Panc1 (cell line): Measurements from ENCODE around the gene MAP6.

ENCODE experiments used
- POLR2AphosphoS5 ChIP-seq: IDR thresholded peaks from 2 replicates; pipeline ENCODE4 v1.6.1; 2012; ENCODE audit warnings: mild to moderate bottlenecking, low read depth, low read length, moderate library complexity
- TCF7L2 ChIP-seq: IDR thresholded peaks from 2 replicates; pipeline ENCODE4 v1.6.1; 2011; ENCODE audit warnings: mild to moderate bottlenecking, low read depth, low read length, inconsistent platforms
- TF ChIP-seq, protein P1 (sequence below): fragments of 450-650 bp; IDR thresholded peaks from 2 replicates; pipeline ENCODE4 v1.5.1; 2017; ENCODE audit warnings: mild to moderate bottlenecking
- TF ChIP-seq, protein P2 (sequence below), 2 experiments: IDR thresholded peaks; 2 replicates each; pipeline ENCODE4 v1.6.1; 2011 to 2012; ENCODE audit warnings: low read depth in 2 of 2, control low read depth in 1 of 2, low read length in 1 of 2, mild to moderate bottlenecking in 1 of 2, moderate library complexity in 1 of 2; ENCODE audit not compliant: insufficient read depth in 1 of 2

DNA sequence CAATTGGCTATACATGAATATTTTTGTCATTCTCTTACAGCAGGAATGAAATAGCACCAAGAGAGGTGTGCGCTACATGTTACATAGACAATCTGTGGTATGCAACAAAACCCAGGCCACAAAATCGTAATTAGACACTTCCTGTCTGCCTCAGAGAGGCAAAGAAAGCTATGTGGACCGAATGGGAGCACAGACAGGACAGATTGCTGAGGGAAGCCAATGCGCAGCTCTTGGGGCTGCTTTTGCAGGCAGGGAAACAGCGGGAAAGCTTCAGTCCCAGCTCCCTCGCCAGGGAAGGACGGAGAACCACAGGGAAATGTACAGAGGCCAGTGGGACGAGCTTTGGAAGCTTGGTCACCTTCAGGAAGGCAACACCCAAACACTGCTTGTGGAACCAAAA lies 65.9 kb downstream of the MAP6 start:
- TF ChIP-seq POLR2AphosphoS5 (no peak), TCF7L2 (no peak)
- TF ChIP-seq, protein P1, sequence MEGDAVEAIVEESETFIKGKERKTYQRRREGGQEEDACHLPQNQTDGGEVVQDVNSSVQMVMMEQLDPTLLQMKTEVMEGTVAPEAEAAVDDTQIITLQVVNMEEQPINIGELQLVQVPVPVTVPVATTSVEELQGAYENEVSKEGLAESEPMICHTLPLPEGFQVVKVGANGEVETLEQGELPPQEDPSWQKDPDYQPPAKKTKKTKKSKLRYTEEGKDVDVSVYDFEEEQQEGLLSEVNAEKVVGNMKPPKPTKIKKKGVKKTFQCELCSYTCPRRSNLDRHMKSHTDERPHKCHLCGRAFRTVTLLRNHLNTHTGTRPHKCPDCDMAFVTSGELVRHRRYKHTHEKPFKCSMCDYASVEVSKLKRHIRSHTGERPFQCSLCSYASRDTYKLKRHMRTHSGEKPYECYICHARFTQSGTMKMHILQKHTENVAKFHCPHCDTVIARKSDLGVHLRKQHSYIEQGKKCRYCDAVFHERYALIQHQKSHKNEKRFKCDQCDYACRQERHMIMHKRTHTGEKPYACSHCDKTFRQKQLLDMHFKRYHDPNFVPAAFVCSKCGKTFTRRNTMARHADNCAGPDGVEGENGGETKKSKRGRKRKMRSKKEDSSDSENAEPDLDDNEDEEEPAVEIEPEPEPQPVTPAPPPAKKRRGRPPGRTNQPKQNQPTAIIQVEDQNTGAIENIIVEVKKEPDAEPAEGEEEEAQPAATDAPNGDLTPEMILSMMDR: no peak
- TF ChIP-seq, protein P2, sequence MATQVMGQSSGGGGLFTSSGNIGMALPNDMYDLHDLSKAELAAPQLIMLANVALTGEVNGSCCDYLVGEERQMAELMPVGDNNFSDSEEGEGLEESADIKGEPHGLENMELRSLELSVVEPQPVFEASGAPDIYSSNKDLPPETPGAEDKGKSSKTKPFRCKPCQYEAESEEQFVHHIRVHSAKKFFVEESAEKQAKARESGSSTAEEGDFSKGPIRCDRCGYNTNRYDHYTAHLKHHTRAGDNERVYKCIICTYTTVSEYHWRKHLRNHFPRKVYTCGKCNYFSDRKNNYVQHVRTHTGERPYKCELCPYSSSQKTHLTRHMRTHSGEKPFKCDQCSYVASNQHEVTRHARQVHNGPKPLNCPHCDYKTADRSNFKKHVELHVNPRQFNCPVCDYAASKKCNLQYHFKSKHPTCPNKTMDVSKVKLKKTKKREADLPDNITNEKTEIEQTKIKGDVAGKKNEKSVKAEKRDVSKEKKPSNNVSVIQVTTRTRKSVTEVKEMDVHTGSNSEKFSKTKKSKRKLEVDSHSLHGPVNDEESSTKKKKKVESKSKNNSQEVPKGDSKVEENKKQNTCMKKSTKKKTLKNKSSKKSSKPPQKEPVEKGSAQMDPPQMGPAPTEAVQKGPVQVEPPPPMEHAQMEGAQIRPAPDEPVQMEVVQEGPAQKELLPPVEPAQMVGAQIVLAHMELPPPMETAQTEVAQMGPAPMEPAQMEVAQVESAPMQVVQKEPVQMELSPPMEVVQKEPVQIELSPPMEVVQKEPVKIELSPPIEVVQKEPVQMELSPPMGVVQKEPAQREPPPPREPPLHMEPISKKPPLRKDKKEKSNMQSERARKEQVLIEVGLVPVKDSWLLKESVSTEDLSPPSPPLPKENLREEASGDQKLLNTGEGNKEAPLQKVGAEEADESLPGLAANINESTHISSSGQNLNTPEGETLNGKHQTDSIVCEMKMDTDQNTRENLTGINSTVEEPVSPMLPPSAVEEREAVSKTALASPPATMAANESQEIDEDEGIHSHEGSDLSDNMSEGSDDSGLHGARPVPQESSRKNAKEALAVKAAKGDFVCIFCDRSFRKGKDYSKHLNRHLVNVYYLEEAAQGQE (IDR thresholded peaks at IDR 0.05; ENCODE audit: insufficient read depth in 1 of 2, low read depth in 2 of 2, low read length in 1 of 2): no peak
